ENCODE measurements around the gene SOBP. TPM values are rescaled to one million over a fixed set of nuclear protein-coding genes. Genes with fewer than 3 reads are reported as not detected.

The SOBP gene
- total RNA-seq, 2 donors from 2014 or later, result 1.5 to 1.9 TPM

- Histone ChIP-seq H3K9ac (ENCODE audit: extremely low read depth, low read length, poor library complexity, severe bottlenecking) (no peak overlapping the region), H3K36me3 (ENCODE audit: control insufficient read depth, insufficient read depth, low read length) (no peaks in the 10 kb centered on the region), H3K9me3 (ENCODE audit: control insufficient read depth, low read length) (peaks cover 14% of the 10 kb centered on the region), H3K4me1 (ENCODE audit: control insufficient read depth, insufficient read depth, low read length) (no peaks in the 10 kb centered on the region), H3K27me3 (ENCODE audit: control insufficient read depth, insufficient read depth, low read length, poor library complexity, severe bottlenecking) (no peaks in the 10 kb centered on the region), H3K4me3 (ENCODE audit: low read length) (no peak overlapping the region), H3K27ac (ENCODE audit: low read depth, low read length) (no peak overlapping the region)
- TF ChIP-seq CTCF (conservative IDR thresholded peaks at IDR 0.05), result no peak
- Mint-ChIP-seq H3K36me3 (ENCODE audit: low read depth) (no peaks in the 10 kb centered on the region), H3K9me3 (peaks cover 3% of the 10 kb centered on the region), H3K4me1 (no peaks in the 10 kb centered on the region), H3K27me3 (ENCODE audit: insufficient read depth) (peaks cover 16% of the 10 kb centered on the region), H3K4me3 (no peak overlapping the region), H3K27ac (no peak overlapping the region)
- WGBS, 2 experiments (ENCODE audit: insufficient coverage in 1 of 2, insufficient read length in 1 of 2), result 92 to 93% methylated on average over 2 of the region's 2 CpGs
- DNase-seq, result peak; percentile 8
Observed at GRCh38 chr6:107684996-107685395, 195.1 kb downstream of the SOBP start.

- H3K4me1 Mint-ChIP-seq, result peaks cover 7% of the 10 kb centered on the region
- H3K27ac Mint-ChIP-seq, result no peak overlapping the region
- H3K36me3 Mint-ChIP-seq (ENCODE audit: low read depth), result no peaks in the 10 kb centered on the region
- H3K4me3 ChIP-seq (ENCODE audit: low read length), result no peak overlapping the region
- no peaks in the 10 kb centered on the region for H3K27me3 ChIP-seq (ENCODE audit: control insufficient read depth, insufficient read depth, low read length, poor library complexity, severe bottlenecking)
- no peaks in the 10 kb centered on the region for H3K36me3 ChIP-seq (ENCODE audit: control insufficient read depth, insufficient read depth, low read length)
- peaks cover 11% of the 10 kb centered on the region for H3K27me3 Mint-ChIP-seq (ENCODE audit: insufficient read depth)
- H3K9ac ChIP-seq (ENCODE audit: extremely low read depth, low read length, poor library complexity, severe bottlenecking), result no peak overlapping the region
- no peak overlapping the region for H3K27ac ChIP-seq (ENCODE audit: low read depth, low read length)
- peaks cover 5% of the 10 kb centered on the region for H3K9me3 Mint-ChIP-seq
- TF ChIP-seq CTCF (conservative IDR thresholded peaks at IDR 0.05), result no peak
- peak; percentile 22 for DNase-seq
- no peak overlapping the region for H3K4me3 Mint-ChIP-seq
- no peaks in the 10 kb centered on the region for H3K4me1 ChIP-seq (ENCODE audit: control insufficient read depth, insufficient read depth, low read length)
- peaks cover 16% of the 10 kb centered on the region for H3K9me3 ChIP-seq (ENCODE audit: control insufficient read depth, low read length)
- WGBS, 2 experiments (ENCODE audit: insufficient coverage in 1 of 2, insufficient read length in 1 of 2), result 87 to 90% methylated on average over 3 of the region's 3 CpGs
Observed at GRCh38 chr6:107689190-107689589, 199.3 kb downstream of the SOBP start.

- peaks cover 7% of the 10 kb centered on the region for H3K4me1 Mint-ChIP-seq
- TF ChIP-seq CTCF (conservative IDR thresholded peaks at IDR 0.05), result no peak
Observed at GRCh38 chr6:107689951-107690642, 200.2 kb downstream of the SOBP start.

More at GRCh38 chr6:107689951-107690642, 200.2 kb downstream of the SOBP start:
- peaks cover 11% of the 10 kb centered on the region for H3K27me3 Mint-ChIP-seq (ENCODE audit: insufficient read depth)
- no peak overlapping the region for H3K4me3 ChIP-seq (ENCODE audit: low read length)
- no peaks in the 10 kb centered on the region for H3K27me3 ChIP-seq (ENCODE audit: control insufficient read depth, insufficient read depth, low read length, poor library complexity, severe bottlenecking)
- 92 to 94% methylated on average over 12 to 13 of the region's 13 CpGs for WGBS, 2 experiments (ENCODE audit: insufficient coverage in 1 of 2, insufficient read length in 1 of 2)
- H3K36me3 Mint-ChIP-seq (ENCODE audit: low read depth), result no peaks in the 10 kb centered on the region
- no peak overlapping the region for H3K9ac ChIP-seq (ENCODE audit: extremely low read depth, low read length, poor library complexity, severe bottlenecking)
- H3K4me3 Mint-ChIP-seq, result no peak overlapping the region
- no peaks in the 10 kb centered on the region for H3K36me3 ChIP-seq (ENCODE audit: control insufficient read depth, insufficient read depth, low read length)
- peak; percentile 15 for DNase-seq
- H3K27ac ChIP-seq (ENCODE audit: low read depth, low read length), result peak overlapping the region; percentile 88
- peaks cover 14% of the 10 kb centered on the region for H3K9me3 ChIP-seq (ENCODE audit: control insufficient read depth, low read length)
- H3K4me1 ChIP-seq (ENCODE audit: control insufficient read depth, insufficient read depth, low read length), result no peaks in the 10 kb centered on the region
- no peak overlapping the region for H3K27ac Mint-ChIP-seq
- H3K9me3 Mint-ChIP-seq, result peaks cover 10% of the 10 kb centered on the region

Data from endodermal cell (in vitro differentiated cells).